AG04450 (cell line): ENCODE results near the gene SATB1. TPM values are rescaled to one million over a fixed set of nuclear protein-coding genes. Genes with fewer than 3 reads are reported as not detected.
A peak's percentile ranks its signal among the peaks of the same experiment; 100 is the strongest.

ENCODE experiments used
- CTCF ChIA-PET: fragments of 300-600, 350-600 bp; formaldehyde crosslinking; extraction: SDS; loops from one replicate; lab custom pipeline; 2022; ENCODE audit warnings: antibody characterized with exemption, inconsistent platforms; lab: Charles Lee
- POLR2A ChIA-PET: fragments of 350-600 bp; formaldehyde crosslinking; extraction: SDS; loops from one replicate; lab custom pipeline; 2021; ENCODE audit warnings: antibody characterized with exemption, inconsistent platforms; lab: Yijun Ruan, JAX
- DNase-seq: peaks from one replicate; pipeline ENCODE4 v3.0.0-alpha.2; 2011; ENCODE audit warnings: low read depth, low spot score
- H3K27ac ChIP-seq: one replicate; pipeline ENCODE4 v1.5.1; 2012; ENCODE audit warnings: low read depth, low read length, control low read depth
- H3K27me3 ChIP-seq: one replicate; pipeline ENCODE4 v1.6.0; 2012; ENCODE audit warnings: low read length; ENCODE audit not compliant: control insufficient read depth, insufficient read depth
- H3K4me3 ChIP-seq: 2 replicates; pipeline ENCODE4 v1.5.1; 2011; ENCODE audit warnings: mild to moderate bottlenecking, low read depth, low read length, control low read depth
- H3K9me3 ChIP-seq: 2 replicates; pipeline ENCODE4 v1.5.1; 2012; ENCODE audit warnings: low read length; ENCODE audit not compliant: control insufficient read depth, insufficient read depth
- CTCF ChIP-seq: IDR thresholded peaks from 2 replicates; pipeline ENCODE4 v1.5.1; 2011; ENCODE audit warnings: low read depth, low read length, control low read depth, inconsistent platforms
- polyA plus RNA-seq: library from polyadenylated mRNA; depleted of rRNA; stranded (reverse); fragments of >200 nt; gene quantifications from 2 replicates; pipeline ENCODE4 v1.2.3, GENCODE V29; 2011

Gene SATB1
- polyA plus RNA-seq, 1 experiment = 12.3 TPM

- Histone ChIP-seq H3K27me3 (no peaks in the 10 kb centered on the region), H3K27ac (no peak overlapping the region), H3K4me3 (no peak overlapping the region), H3K9me3 (no peaks in the 10 kb centered on the region)
- ChIA-PET CTCF (no interaction called here), POLR2A (no interaction called here)
- no peak for DNase-seq
- no peak for TF ChIP-seq CTCF
Observed at GRCh38 chr3:18431266-18431665, 6.1 kb upstream of the SATB1 start.

GRCh38 chr3:18428991-18429745 is 4.0 kb upstream of the SATB1 start:
- Histone ChIP-seq H3K27ac (no peak overlapping the region), H3K27me3 (peaks cover 5% of the 10 kb centered on the region), H3K9me3 (no peaks in the 10 kb centered on the region; the same call in 1 of the 2 replicates), H3K4me3 (no peak overlapping the region)
- CTCF ChIA-PET = no interaction called here
- POLR2A ChIA-PET = no interaction called here
- no peak for DNase-seq
- TF ChIP-seq CTCF = no peak

GRCh38 chr3:18428036-18428435 is 2.9 kb upstream of the SATB1 start:
- ChIA-PET POLR2A (no interaction called here), CTCF (no interaction called here)
- H3K27me3 ChIP-seq = peaks cover 5% of the 10 kb centered on the region
- H3K27ac ChIP-seq = no peak overlapping the region
- no peak overlapping the region for H3K4me3 ChIP-seq
- DNase-seq = no peak
- no peaks in the 10 kb centered on the region; the same call in 1 of the 2 replicates for H3K9me3 ChIP-seq
- no peak for TF ChIP-seq CTCF

GRCh38 chr3:18426597-18427193 is 1.6 kb upstream of the SATB1 start:
- POLR2A ChIA-PET = no interaction called here
- no peaks in the 10 kb centered on the region; the same call in 1 of the 2 replicates for H3K9me3 ChIP-seq
- H3K4me3 ChIP-seq = no peak overlapping the region
- CTCF ChIA-PET = no interaction called here
- TF ChIP-seq CTCF = no peak
- no peak for DNase-seq
- H3K27ac ChIP-seq = no peak overlapping the region
- H3K27me3 ChIP-seq = peaks cover 5% of the 10 kb centered on the region

- ChIA-PET CTCF (no interaction called here), POLR2A (no interaction called here)
- no peak overlapping the region for H3K27ac ChIP-seq
- peak overlapping the region; percentile 72 for H3K4me3 ChIP-seq
- DNase-seq = no peak
- TF ChIP-seq CTCF = no peak
- H3K9me3 ChIP-seq = no peaks in the 10 kb centered on the region; the same call in 1 of the 2 replicates
- peaks cover 5% of the 10 kb centered on the region for H3K27me3 ChIP-seq
Observed at GRCh38 chr3:18425641-18426257, 610 bp upstream of the SATB1 start.
